IPS-15b (cell line): ENCODE results near the gene ANKS1B.
"Not testable (repeated sequence)": the region's sequence is repeated elsewhere in the genome, so short reads cannot be mapped to it uniquely, and the experiment has no call there.

Source experiments
- H3K27me3 ChIP-seq: one replicate; pipeline ENCODE4 v1.6.1; 2013; ENCODE audit warnings: low read length; ENCODE audit not compliant: control insufficient read depth, insufficient read depth
- H3K36me3 ChIP-seq: one replicate; pipeline ENCODE4 v1.6.1; 2013; ENCODE audit warnings: low read length; ENCODE audit not compliant: control insufficient read depth, insufficient read depth
- H3K4me1 ChIP-seq: one replicate; pipeline ENCODE4 v1.6.1; 2013; ENCODE audit warnings: mild to moderate bottlenecking, low read length; ENCODE audit not compliant: control insufficient read depth, insufficient read depth
- H3K4me3 ChIP-seq: one replicate; pipeline ENCODE4 v1.5.1; 2013; ENCODE audit warnings: low read depth, low read length
- H3K9ac ChIP-seq: one replicate; pipeline ENCODE4 v1.6.1; 2013; ENCODE audit warnings: low read depth, mild to moderate bottlenecking, low read length
- H3K9me3 ChIP-seq: one replicate; pipeline ENCODE4 v1.6.1; 2013; ENCODE audit warnings: mild to moderate bottlenecking, low read length; ENCODE audit not compliant: control insufficient read depth, insufficient read depth

ANKS1B gene

GRCh38 chr12:98856897-98857540 lies 1127.7 kb downstream of the ANKS1B start:
- H3K36me3 ChIP-seq: no peaks in the 10 kb centered on the region
- no peak overlapping the region for H3K4me3 ChIP-seq
- no peaks in the 10 kb centered on the region for H3K27me3 ChIP-seq
- peaks cover 19% of the 10 kb centered on the region for H3K4me1 ChIP-seq
- H3K9me3 ChIP-seq: no peaks in the 10 kb centered on the region
- H3K9ac ChIP-seq: no peak overlapping the region

GRCh38 chr12:98852181-98852580 lies 1132.6 kb downstream of the ANKS1B start:
- peaks cover 13% of the 10 kb centered on the region for H3K4me1 ChIP-seq
- H3K9ac ChIP-seq: no peak overlapping the region
- no peaks in the 10 kb centered on the region for H3K9me3 ChIP-seq
- no peak overlapping the region for H3K4me3 ChIP-seq
- H3K27me3 ChIP-seq: no peaks in the 10 kb centered on the region
- H3K36me3 ChIP-seq: no peaks in the 10 kb centered on the region

GRCh38 chr12:98847242-98847641 lies 1137.5 kb downstream of the ANKS1B start:
- Histone ChIP-seq H3K9me3 (no peaks in the 10 kb centered on the region), H3K4me3 (no peak overlapping the region), H3K27me3 (no peaks in the 10 kb centered on the region), H3K9ac (no peak overlapping the region), H3K36me3 (no peaks in the 10 kb centered on the region), H3K4me1 (peaks cover 2% of the 10 kb centered on the region)

GRCh38 chr12:98845957-98846356 lies 1138.8 kb downstream of the ANKS1B start:
- H3K4me3 ChIP-seq: no peak overlapping the region
- H3K4me1 ChIP-seq: peaks cover 2% of the 10 kb centered on the region
- H3K9me3 ChIP-seq: no peaks in the 10 kb centered on the region
- H3K9ac ChIP-seq: no peak overlapping the region
- H3K27me3 ChIP-seq: no peaks in the 10 kb centered on the region
- no peaks in the 10 kb centered on the region for H3K36me3 ChIP-seq

- Histone ChIP-seq H3K36me3 (no peaks in the 10 kb centered on the region), H3K4me1 (no peaks in the 10 kb centered on the region), H3K9ac (no peak overlapping the region), H3K27me3 (no peaks in the 10 kb centered on the region), H3K9me3 (no peaks in the 10 kb centered on the region), H3K4me3 (no peak overlapping the region)
These were observed 1144.4 kb downstream of the ANKS1B start for GRCh38 chr12:98840325-98840724.

- H3K4me3 ChIP-seq: no peak overlapping the region
- H3K4me1 ChIP-seq: no peaks in the 10 kb centered on the region
- no peak overlapping the region for H3K9ac ChIP-seq
- H3K36me3 ChIP-seq: no peaks in the 10 kb centered on the region
- H3K27me3 ChIP-seq: no peaks in the 10 kb centered on the region
- no peaks in the 10 kb centered on the region for H3K9me3 ChIP-seq
These were observed 1146.5 kb downstream of the ANKS1B start for GRCh38 chr12:98838231-98838647.

- not testable (repeated sequence) for H3K36me3 ChIP-seq, H3K27me3 ChIP-seq
These were observed 1147.5 kb downstream of the ANKS1B start for GRCh38 chr12:98837134-98837752.

GRCh38 chr12:98830657-98831056 lies 1154.1 kb downstream of the ANKS1B start:
- Histone ChIP-seq H3K4me3 (no peak overlapping the region), H3K36me3 (no peaks in the 10 kb centered on the region), H3K27me3 (no peaks in the 10 kb centered on the region), H3K9ac (no peak overlapping the region), H3K9me3 (no peaks in the 10 kb centered on the region), H3K4me1 (no peaks in the 10 kb centered on the region)

More at GRCh38 chr12:98837134-98837752, 1147.5 kb downstream of the ANKS1B start:
- H3K4me1 ChIP-seq, H3K4me3 ChIP-seq, H3K9me3 ChIP-seq, H3K9ac ChIP-seq: not testable (repeated sequence)

- H3K27me3 ChIP-seq: no peaks in the 10 kb centered on the region
- H3K9me3 ChIP-seq: no peaks in the 10 kb centered on the region
- H3K36me3 ChIP-seq: no peaks in the 10 kb centered on the region
- no peak overlapping the region for H3K9ac ChIP-seq
- H3K4me1 ChIP-seq: peaks cover 5% of the 10 kb centered on the region
- no peak overlapping the region for H3K4me3 ChIP-seq
These were observed 1155.7 kb downstream of the ANKS1B start for GRCh38 chr12:98828802-98829600.

- Histone ChIP-seq H3K4me1 (peaks cover 10% of the 10 kb centered on the region), H3K4me3 (no peak overlapping the region)
These were observed 1161.7 kb downstream of the ANKS1B start for GRCh38 chr12:98823012-98823411.

GRCh38 chr12:98821866-98822265 lies 1162.9 kb downstream of the ANKS1B start:
- H3K9ac ChIP-seq: no peak overlapping the region
- no peaks in the 10 kb centered on the region for H3K27me3 ChIP-seq
- H3K4me3 ChIP-seq: no peak overlapping the region
- H3K36me3 ChIP-seq: no peaks in the 10 kb centered on the region
- H3K9me3 ChIP-seq: no peaks in the 10 kb centered on the region
- H3K4me1 ChIP-seq: peaks cover 10% of the 10 kb centered on the region

More at GRCh38 chr12:98823012-98823411, 1161.7 kb downstream of the ANKS1B start:
- Histone ChIP-seq H3K36me3 (no peaks in the 10 kb centered on the region), H3K27me3 (no peaks in the 10 kb centered on the region), H3K9me3 (no peaks in the 10 kb centered on the region), H3K9ac (no peak overlapping the region)

GRCh38 chr12:98821232-98821631 lies 1163.5 kb downstream of the ANKS1B start:
- Histone ChIP-seq H3K4me1 (peaks cover 10% of the 10 kb centered on the region), H3K9ac (no peak overlapping the region), H3K9me3 (no peaks in the 10 kb centered on the region), H3K36me3 (no peaks in the 10 kb centered on the region), H3K27me3 (no peaks in the 10 kb centered on the region), H3K4me3 (no peak overlapping the region)
